Measurements from ENCODE around the gene TGFBR3. TPM values are rescaled to one million over a fixed set of nuclear protein-coding genes. Genes with fewer than 3 reads are reported as not detected.

Gene TGFBR3
- total RNA-seq, 2 donors from 2014 or later, result 2.5 to 4.3 TPM

DNA sequence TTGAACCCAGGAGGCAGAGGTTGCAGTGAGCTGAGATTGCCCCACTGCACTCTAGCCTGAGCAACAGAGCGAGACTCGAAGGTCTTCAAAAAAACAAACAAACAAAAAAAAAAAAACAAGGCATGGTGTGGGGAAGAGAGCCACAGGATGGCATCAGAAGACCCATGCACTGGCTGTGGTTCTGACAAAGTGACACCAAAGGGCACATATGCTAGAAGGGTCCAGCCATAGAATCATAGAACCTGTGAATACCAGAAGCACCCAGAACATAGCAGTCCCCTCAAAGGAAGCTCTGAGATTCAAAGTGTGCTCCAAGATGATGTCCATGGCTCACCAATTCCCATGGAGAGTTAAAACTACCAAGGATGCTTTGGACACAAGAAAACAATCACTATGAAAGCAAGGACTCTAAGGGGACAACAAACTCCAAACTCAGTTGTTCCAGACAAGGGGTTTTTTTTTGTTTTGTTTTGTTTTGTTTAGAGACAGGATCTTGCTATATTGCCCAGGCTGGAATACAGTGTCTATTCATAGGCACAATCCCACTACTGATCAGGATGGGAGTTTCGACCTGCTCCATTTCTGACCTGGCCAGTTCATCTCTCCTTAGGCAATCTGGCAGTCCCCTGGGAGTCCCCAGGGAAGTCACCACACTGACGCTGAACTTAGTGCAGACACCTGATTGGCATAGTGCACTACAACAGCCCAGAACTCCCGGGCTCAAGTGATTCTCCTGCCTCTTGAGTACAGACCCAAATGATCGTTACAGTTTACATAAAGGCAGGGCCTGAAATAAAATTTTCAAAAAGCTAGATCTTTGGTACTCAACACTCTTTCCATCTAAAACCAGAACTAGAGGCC, 56.4 kb downstream of the TGFBR3 start:
- H3K4me3 Mint-ChIP-seq, result no peak overlapping the region
- H3K27ac Mint-ChIP-seq, result no peak overlapping the region
- no peaks in the 10 kb centered on the region for H3K27me3 Mint-ChIP-seq
- no peaks in the 10 kb centered on the region for H3K36me3 Mint-ChIP-seq (ENCODE audit: low read depth)
- H3K9me3 Mint-ChIP-seq, result no peaks in the 10 kb centered on the region
- H3K4me1 Mint-ChIP-seq, result peaks cover 12% of the 10 kb centered on the region
- ATAC-seq (replicated peaks), result no peak

DNA sequence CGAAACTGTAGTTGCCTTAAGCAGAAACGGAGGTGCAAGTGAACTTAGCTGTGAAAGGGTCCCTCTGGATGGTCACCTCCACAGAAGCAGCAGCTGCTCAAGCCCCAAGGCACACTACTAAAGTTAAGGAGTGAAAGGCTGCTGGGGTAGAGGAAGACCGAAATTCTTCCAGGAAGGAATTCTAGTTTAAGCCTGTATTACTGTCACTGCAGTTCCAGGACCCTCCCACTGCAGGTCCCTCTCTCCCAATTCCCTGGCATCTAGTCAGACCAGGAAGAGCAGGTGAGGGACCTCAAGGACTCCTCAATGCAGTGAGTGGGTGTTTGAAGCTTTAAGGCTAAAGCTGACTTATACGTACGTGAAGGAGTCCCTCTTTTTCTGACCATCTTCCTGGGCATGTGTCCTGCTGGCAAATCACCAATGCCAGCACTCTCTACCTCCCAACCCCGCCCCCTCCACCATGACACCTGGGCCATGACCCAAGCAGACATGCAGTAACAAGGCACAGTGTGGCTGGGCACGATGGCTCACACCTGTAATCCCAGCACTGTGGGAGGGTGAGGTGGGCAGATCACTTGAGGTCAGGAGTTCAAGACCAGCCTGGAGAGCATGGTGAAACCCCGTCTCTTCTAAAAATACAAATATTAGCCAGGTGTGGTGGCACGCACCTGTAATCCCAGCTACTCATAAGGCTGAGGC, 57.2 kb downstream of the TGFBR3 start:
- Mint-ChIP-seq H3K9me3 (no peaks in the 10 kb centered on the region), H3K4me3 (no peak overlapping the region), H3K36me3 (ENCODE audit: low read depth) (no peaks in the 10 kb centered on the region), H3K27ac (no peak overlapping the region), H3K27me3 (no peaks in the 10 kb centered on the region), H3K4me1 (peaks cover 12% of the 10 kb centered on the region)
- ATAC-seq (replicated peaks), result no peak

DNA sequence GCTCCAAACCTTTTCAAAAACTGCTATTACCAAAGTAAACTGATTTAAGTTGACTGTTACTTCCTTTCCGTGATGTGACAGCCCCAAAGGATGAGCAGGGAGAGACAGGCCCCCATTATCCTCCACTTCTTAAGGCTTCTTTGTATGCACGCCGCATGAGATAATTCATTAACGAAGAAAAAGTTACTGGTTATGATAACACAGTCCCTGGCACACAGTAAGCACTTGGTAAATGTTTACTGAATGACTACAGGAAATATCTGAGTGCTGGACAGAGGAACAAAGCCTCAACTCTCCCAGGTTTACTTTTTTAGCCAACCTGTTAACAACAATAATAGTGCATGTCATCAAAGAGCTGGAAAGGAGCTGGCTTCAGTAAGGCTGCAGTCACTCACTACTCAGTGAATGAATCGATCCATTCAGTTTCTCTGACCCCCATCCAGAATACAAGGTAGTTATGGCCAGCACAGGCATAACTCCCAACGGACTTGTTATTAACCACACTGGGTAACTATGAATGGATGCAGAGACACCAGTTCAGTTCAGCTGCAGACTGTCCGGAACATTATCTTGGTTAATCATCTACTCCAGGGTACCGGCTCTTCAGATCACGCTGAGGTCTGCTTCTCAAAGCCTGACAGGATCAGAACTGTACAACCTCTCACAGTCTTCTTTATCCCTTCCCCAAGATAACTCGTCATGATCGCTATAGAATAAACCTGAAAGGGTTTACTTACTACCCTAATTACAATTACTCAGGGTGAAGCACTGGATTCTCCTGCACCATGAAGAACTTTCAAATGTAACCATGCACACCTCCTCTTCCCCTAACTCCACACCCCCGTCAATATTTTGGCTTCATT, 58.3 kb downstream of the TGFBR3 start:
- Mint-ChIP-seq H3K4me3 (no peak overlapping the region), H3K27me3 (no peaks in the 10 kb centered on the region), H3K27ac (no peak overlapping the region), H3K4me1 (peaks cover 12% of the 10 kb centered on the region), H3K36me3 (ENCODE audit: low read depth) (no peaks in the 10 kb centered on the region), H3K9me3 (no peaks in the 10 kb centered on the region)
- ATAC-seq (replicated peaks), result no peak

DNA sequence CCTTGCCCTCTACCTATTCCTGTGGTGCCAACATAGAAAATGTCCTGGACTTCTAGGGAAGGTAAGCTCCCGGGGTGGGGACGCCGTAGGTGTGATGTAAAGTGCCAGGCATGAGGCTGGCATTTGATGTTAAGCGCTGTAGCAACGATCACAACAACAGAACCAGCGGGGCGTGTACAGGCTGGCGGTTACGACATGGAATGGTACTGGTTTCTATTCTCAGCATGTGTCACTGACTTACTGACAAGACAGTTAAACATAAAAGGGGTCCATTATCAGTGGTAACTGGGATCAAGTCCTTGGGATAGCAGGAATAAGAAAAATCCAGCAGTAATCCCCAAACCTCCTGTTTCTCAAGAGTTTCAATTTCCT, 58.9 kb downstream of the TGFBR3 start:
- no peaks in the 10 kb centered on the region for H3K27me3 Mint-ChIP-seq
- peak; percentile 46 for ATAC-seq (replicated peaks)
- peaks cover 12% of the 10 kb centered on the region for H3K4me1 Mint-ChIP-seq

DNA sequence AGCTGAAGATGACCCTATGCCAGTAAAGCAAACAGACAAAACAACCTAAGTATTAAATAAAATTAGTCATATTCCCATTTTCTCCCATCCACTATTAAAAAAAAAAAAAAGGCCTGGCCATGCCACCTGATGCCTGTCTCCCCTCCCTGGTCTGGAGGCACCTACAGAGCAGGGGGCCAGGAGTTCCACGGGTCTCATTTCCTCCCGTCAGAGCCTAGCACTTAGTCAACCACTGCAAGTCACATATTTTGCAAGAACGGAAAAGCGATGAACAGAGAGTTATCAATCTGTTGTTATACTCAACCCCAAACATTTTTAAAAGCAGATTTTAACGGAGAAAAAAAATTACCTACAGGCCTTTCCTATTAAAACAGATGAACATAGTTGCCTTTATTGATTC, 59.3 kb downstream of the TGFBR3 start:
- Mint-ChIP-seq H3K27me3 (no peaks in the 10 kb centered on the region), H3K9me3 (no peaks in the 10 kb centered on the region), H3K4me3 (no peak overlapping the region), H3K36me3 (ENCODE audit: low read depth) (no peaks in the 10 kb centered on the region), H3K4me1 (peaks cover 14% of the 10 kb centered on the region), H3K27ac (no peak overlapping the region)
- ATAC-seq (replicated peaks), result no peak

More for the DNA sequence above, 58.9 kb downstream of the TGFBR3 start:
- Mint-ChIP-seq H3K4me3 (no peak overlapping the region), H3K9me3 (no peaks in the 10 kb centered on the region), H3K36me3 (ENCODE audit: low read depth) (no peaks in the 10 kb centered on the region), H3K27ac (no peak overlapping the region)

DNA sequence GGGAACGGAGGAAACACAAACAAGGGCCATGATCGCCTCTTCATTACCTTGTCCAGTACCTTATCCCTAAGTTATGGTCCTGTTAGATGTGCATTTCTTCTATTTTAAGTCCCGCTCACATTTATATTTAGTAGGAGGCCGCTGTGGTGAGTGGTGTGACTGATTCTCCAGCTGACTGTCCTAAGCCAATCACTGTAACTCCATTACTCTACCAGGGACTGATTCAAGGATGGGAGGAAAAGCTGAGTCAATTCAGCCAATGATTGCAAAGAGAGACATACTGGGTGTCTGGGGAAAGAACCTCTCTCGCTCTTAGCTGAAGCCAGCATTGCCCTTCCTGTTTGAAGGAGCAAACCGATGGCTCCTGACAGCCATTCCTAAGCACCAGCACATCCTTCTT, 59.7 kb downstream of the TGFBR3 start:
- Mint-ChIP-seq H3K27ac (no peak overlapping the region), H3K36me3 (ENCODE audit: low read depth) (no peaks in the 10 kb centered on the region), H3K9me3 (no peaks in the 10 kb centered on the region), H3K27me3 (no peaks in the 10 kb centered on the region), H3K4me1 (peaks cover 14% of the 10 kb centered on the region), H3K4me3 (no peak overlapping the region)
- ATAC-seq (replicated peaks), result no peak

DNA sequence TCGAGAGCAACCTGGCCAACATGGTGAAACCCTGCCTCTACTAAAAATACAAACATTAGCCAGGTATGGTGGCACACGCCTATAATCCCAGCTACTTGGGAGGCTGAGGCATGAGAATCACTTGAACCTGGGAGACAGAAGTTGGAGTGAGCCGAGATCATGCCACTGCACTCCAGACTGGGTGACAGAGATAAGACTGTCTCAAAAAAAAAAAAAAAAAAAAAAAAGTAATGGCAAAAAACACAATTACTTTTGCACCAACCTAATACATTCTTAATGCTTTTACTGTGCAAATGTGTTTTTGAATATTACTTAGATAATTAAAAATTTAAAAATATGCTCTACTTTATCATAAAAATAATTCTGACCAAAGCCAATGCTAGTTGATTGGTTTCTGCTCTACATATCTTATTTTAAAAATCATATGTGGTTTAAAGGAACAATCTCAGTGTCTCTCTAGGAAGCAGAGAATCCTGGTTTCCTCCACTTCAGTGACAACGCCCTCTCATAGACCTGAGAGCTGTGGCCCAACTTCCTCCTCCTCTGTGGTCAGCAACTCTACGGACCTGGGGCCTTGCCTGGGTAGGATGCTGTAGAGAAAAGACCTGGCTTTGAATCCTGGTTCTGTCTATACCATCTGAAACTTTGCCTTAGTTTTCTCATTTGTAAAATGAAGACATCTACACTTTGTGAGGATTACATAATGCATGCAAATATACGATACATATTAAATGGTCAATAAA, 64.7 kb downstream of the TGFBR3 start:
- no peak for ATAC-seq (replicated peaks)
- Mint-ChIP-seq H3K27me3 (no peaks in the 10 kb centered on the region), H3K36me3 (ENCODE audit: low read depth) (no peaks in the 10 kb centered on the region), H3K4me3 (no peak overlapping the region), H3K27ac (no peak overlapping the region), H3K4me1 (peaks cover 5% of the 10 kb centered on the region), H3K9me3 (no peaks in the 10 kb centered on the region)

DNA sequence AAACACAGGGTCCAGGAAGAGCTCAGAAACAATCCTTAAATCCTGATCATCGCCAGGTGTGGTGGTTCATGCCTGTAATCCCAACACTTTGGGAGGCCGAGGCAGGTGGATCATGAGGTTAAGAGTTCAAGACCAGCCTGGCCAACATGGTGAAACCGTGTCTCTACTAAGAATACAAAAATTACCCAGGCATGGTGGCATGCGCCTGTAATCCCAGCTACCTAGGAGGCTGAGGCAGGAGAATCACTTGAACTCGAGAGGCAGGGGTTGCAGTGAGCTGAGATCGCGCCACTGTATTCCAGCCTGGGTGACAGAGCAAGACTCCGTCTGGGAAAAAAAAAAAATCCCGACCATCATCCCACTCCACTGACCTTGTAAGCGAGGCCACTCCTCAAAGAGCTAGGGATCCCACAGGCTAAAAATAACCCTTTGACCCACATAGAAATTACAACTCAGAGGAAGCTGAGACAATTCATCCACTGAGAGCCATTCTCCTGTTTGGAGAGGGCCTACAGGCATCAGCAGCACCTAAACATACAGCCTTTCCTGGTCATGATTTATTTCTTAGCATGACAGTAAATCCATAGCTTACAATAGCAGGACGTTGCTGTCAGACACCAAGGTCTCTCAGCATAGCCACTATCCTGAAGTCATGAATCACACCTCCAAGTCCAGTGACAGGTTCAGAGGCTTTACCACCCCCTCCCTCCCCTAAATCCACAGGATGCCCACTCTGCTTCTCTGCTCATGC, 66.7 kb downstream of the TGFBR3 start:
- no peak overlapping the region for H3K27ac Mint-ChIP-seq
- ATAC-seq (replicated peaks), result no peak
- H3K27me3 Mint-ChIP-seq, result no peaks in the 10 kb centered on the region
- no peak overlapping the region for H3K4me3 Mint-ChIP-seq
- no peaks in the 10 kb centered on the region for H3K36me3 Mint-ChIP-seq (ENCODE audit: low read depth)
- H3K9me3 Mint-ChIP-seq, result no peaks in the 10 kb centered on the region
- peaks cover 9% of the 10 kb centered on the region for H3K4me1 Mint-ChIP-seq

DNA sequence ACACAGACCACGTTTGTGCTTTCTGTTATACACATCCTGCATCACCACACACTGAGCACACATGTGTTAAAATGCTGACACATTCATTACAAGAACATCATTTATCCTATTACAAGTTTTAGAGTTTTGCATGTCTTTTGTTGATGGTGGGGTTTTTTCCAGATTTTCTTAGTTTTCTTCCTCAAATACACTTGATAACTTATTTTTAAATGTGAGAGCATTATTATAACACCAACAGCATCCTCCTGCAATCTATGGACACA, 67.3 kb downstream of the TGFBR3 start:
- Mint-ChIP-seq H3K4me1 (peaks cover 11% of the 10 kb centered on the region), H3K36me3 (ENCODE audit: low read depth) (no peaks in the 10 kb centered on the region), H3K27me3 (no peaks in the 10 kb centered on the region), H3K4me3 (no peak overlapping the region), H3K9me3 (no peaks in the 10 kb centered on the region), H3K27ac (no peak overlapping the region)
- peak; percentile 37 for ATAC-seq (replicated peaks)

DNA sequence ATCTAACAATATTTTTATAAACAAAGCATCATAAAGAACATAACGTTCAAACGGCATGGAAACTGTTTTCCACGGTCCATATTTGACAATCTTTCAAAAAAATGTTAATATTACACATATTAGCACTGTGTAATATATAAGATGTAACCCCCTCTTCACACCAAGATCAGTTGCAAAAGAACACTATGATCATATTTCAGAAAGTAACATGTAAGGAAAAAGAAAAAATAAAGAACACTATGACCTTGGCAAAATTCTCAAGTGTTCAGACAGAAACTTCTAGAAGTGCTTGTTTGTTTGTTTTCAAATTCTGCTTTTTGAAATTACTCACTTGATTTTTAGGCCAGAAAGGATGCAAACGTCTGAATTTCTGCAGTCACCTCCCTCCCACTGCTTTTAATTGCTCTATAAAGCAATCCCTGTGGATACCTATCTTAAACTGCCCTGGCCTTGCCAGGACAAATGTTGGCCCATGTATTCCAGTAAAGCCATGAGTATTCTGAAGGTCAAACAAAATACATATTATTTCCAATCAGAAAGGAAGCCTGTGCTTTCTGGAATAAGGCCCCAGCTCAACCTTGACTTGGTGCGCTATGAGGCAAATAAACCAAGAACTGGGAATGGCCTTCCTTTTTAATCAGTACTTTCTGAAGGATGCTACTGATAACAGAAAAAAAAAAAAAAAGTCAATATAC, 68.6 kb downstream of the TGFBR3 start:
- Mint-ChIP-seq H3K4me3 (no peak overlapping the region), H3K36me3 (ENCODE audit: low read depth) (no peaks in the 10 kb centered on the region), H3K27me3 (no peaks in the 10 kb centered on the region), H3K4me1 (peaks cover 16% of the 10 kb centered on the region), H3K9me3 (no peaks in the 10 kb centered on the region), H3K27ac (no peak overlapping the region)
- ATAC-seq (replicated peaks), result no peak

DNA sequence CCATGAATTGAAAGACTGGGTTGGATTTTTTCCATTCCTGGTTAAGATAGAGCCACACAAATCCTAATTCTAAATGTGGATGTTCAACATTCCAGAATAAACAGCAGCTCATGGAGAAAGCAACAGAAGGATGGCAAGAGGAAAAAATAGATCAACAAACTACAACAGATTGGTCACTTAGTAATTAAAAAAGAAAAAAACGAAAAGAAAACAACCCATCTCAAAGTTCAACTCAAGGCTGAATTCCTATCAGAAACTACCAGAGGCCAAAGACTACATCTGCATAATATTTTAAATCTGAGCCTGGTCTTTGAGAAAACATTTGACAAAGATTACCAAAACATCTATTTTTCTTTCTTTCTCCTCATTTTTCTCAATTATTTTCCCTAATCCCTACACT, 69.9 kb downstream of the TGFBR3 start:
- H3K4me1 Mint-ChIP-seq, result peaks cover 17% of the 10 kb centered on the region
- no peak overlapping the region for H3K27ac Mint-ChIP-seq
- ATAC-seq (replicated peaks), result no peak
- no peaks in the 10 kb centered on the region for H3K36me3 Mint-ChIP-seq (ENCODE audit: low read depth)
- H3K27me3 Mint-ChIP-seq, result no peaks in the 10 kb centered on the region
- no peak overlapping the region for H3K4me3 Mint-ChIP-seq
- H3K9me3 Mint-ChIP-seq, result no peaks in the 10 kb centered on the region

DNA sequence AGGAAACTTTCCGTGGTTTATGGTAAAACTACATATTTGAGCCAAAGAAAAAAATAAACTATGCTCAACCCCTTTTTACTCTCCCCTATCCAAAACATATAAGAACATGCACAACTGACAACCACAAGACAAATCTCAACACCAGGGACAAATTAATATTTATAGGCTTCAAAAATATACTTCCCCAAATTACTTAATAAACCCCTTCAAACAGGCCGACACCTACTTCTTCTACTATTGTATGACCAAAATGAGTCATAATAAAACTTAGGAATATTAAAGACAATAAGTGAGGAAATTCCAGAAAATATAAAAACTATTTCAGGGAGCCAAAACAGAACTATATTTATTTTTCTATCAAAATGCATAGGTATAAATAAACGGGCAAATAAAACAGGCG, 71.5 kb downstream of the TGFBR3 start:
- no peak for ATAC-seq (replicated peaks)
- peaks cover 22% of the 10 kb centered on the region for H3K4me1 Mint-ChIP-seq
- H3K36me3 Mint-ChIP-seq (ENCODE audit: low read depth), result no peaks in the 10 kb centered on the region
- H3K27ac Mint-ChIP-seq, result no peak overlapping the region
- no peak overlapping the region for H3K4me3 Mint-ChIP-seq
- H3K27me3 Mint-ChIP-seq, result no peaks in the 10 kb centered on the region
- H3K9me3 Mint-ChIP-seq, result no peaks in the 10 kb centered on the region

DNA sequence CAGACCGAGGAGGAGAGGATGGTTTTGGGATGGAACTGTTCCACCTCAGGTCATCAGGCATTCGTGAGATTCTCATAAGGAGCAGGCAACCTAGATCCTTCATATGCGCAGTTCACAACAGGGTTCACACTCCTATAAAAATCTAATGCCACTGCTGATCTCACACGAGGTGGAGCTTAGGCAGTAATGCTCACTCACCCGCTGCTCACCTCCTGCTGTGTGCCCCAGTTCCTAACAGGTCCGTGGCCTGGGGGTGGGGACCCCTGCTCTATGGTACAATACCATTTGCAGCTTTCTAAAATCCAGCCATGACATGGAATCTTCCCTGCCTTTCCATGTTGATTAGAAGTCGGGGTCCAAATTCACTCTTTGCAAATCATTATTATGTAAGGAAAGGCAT, 72.1 kb downstream of the TGFBR3 start:
- Mint-ChIP-seq H3K4me1 (peaks cover 28% of the 10 kb centered on the region), H3K36me3 (ENCODE audit: low read depth) (no peaks in the 10 kb centered on the region), H3K27ac (no peak overlapping the region), H3K9me3 (no peaks in the 10 kb centered on the region), H3K27me3 (no peaks in the 10 kb centered on the region), H3K4me3 (no peak overlapping the region)
- no peak for ATAC-seq (replicated peaks)
